SU-DHL-6 (cell line): ENCODE data around the gene ACOT11.

Source experiments
- H2AFZ ChIP-seq: fragments of 200-600 bp; sonication (generic); 2 replicates; pipeline ENCODE4 v1.6.1; 2014; ENCODE audit warnings: low read depth, mild to moderate bottlenecking, moderate library complexity, mixed read lengths, antibody characterized with exemption, low read length; ENCODE audit not compliant: severe bottlenecking
- H3F3A ChIP-seq: fragments of 200-600 bp; shearing (Covaris generic); 2 replicates; pipeline ENCODE4 v1.6.0; 2016; ENCODE audit warnings: antibody characterized with exemption, mild to moderate bottlenecking; ENCODE audit not compliant: insufficient read depth
- H3K27ac ChIP-seq: fragments of 200-600 bp; sonication (generic); 2 replicates; pipeline ENCODE4 v1.5.1; 2016; ENCODE audit warnings: low read depth, mild to moderate bottlenecking, low read length, moderate library complexity, mixed read lengths
- H3K27me3 ChIP-seq: fragments of 200-600 bp; sonication (generic), shearing (Covaris generic); 2 replicates; pipeline ENCODE4 v1.6.0; 2014; ENCODE audit warnings: mild to moderate bottlenecking, low read length
- H3K36me3 ChIP-seq: fragments of 200-600 bp; sonication (generic); 2 replicates; pipeline ENCODE4 v1.6.1; 2014; ENCODE audit warnings: mild to moderate bottlenecking, low read length, mixed read lengths
- H3K4me2 ChIP-seq: fragments of 300-600, 200-600 bp; shearing (Covaris generic), sonication (generic); 2 replicates; pipeline ENCODE4 v1.6.0; 2014; ENCODE audit warnings: low read length, low read depth, mild to moderate bottlenecking; ENCODE audit not compliant: poor library complexity, severe bottlenecking
- H3K4me3 ChIP-seq: fragments of 200-600 bp; sonication (generic); 2 replicates; pipeline ENCODE4 v1.5.1; 2014; ENCODE audit warnings: antibody characterized with exemption, low read length, mild to moderate bottlenecking, mixed read lengths; ENCODE audit not compliant: insufficient read depth, poor library complexity, severe bottlenecking
- H3K79me2 ChIP-seq: fragments of 200-600 bp; sonication (generic); 2 replicates; pipeline ENCODE4 v1.6.1; 2014; ENCODE audit warnings: mild to moderate bottlenecking, low read length, moderate library complexity; ENCODE audit not compliant: insufficient read depth
- H3K9ac ChIP-seq: fragments of 200-600 bp; sonication (generic); 2 replicates; pipeline ENCODE4 v1.7.0; 2014; ENCODE audit warnings: mild to moderate bottlenecking, low read length
- H3K9me2 ChIP-seq: fragments of 200-600 bp; sonication (generic); replicated peaks from 2 replicates; pipeline ENCODE4 v1.6.1; 2014; ENCODE audit warnings: low read length; ENCODE audit not compliant: insufficient read depth
- H3K9me3 ChIP-seq: fragments of 200-600 bp; sonication (generic); 2 replicates; pipeline ENCODE4 v1.6.1; 2014; ENCODE audit warnings: low read length, mixed read lengths; ENCODE audit not compliant: insufficient read depth
- H4K20me1 ChIP-seq: fragments of 200-600 bp; sonication (generic); 2 replicates; pipeline ENCODE4 v1.6.1; 2014; ENCODE audit warnings: low read depth, mild to moderate bottlenecking, antibody characterized with exemption, low read length, moderate library complexity, mixed read lengths
- CTCF ChIP-seq: fragments of 200-600 bp; sonication (generic); IDR thresholded peaks from one replicate; pipeline ENCODE4 v1.5.1; 2017; ENCODE audit warnings: antibody characterized with exemption, mild to moderate bottlenecking, low read length, moderate library complexity; ENCODE audit not compliant: insufficient read depth, poor library complexity, severe bottlenecking
- EZH2phosphoT487 ChIP-seq: fragments of 200-600 bp; sonication (generic), shearing (Covaris generic); conservative IDR thresholded peaks from 2 replicates; pipeline ENCODE4 v1.6.1; 2018; ENCODE audit warnings: mild to moderate bottlenecking, antibody characterized with exemption, low read length, moderate library complexity, mixed read lengths

Gene ACOT11

GRCh38 chr1:54650417-54650816 is 102.4 kb downstream of the ACOT11 start:
- no peak for TF ChIP-seq CTCF
- TF ChIP-seq EZH2phosphoT487, result no peak
- Histone ChIP-seq H4K20me1 (no peaks in the 10 kb centered on the region), H3K9ac (no peak overlapping the region), H3K4me3 (no peak overlapping the region), H3K79me2 (no peaks in the 10 kb centered on the region), H3K27ac (no peak overlapping the region), H3K9me2 (no peaks in the 10 kb centered on the region), H3F3A (no peaks in the 10 kb centered on the region), H3K36me3 (no peaks in the 10 kb centered on the region), H2AFZ (no peak overlapping the region), H3K27me3 (no peaks in the 10 kb centered on the region), H3K9me3 (no peaks in the 10 kb centered on the region), H3K4me2 (no peak overlapping the region)

- Histone ChIP-seq H3K79me2 (no peaks in the 10 kb centered on the region), H3K27me3 (no peaks in the 10 kb centered on the region), H3K9me3 (no peaks in the 10 kb centered on the region), H3F3A (no peaks in the 10 kb centered on the region), H2AFZ (no peak overlapping the region), H3K9ac (no peak overlapping the region), H3K4me3 (no peak overlapping the region), H3K4me2 (no peak overlapping the region), H3K27ac (no peak overlapping the region), H4K20me1 (no peaks in the 10 kb centered on the region), H3K36me3 (no peaks in the 10 kb centered on the region), H3K9me2 (no peaks in the 10 kb centered on the region)
- TF ChIP-seq CTCF (no peak), EZH2phosphoT487 (no peak)
Measured at GRCh38 chr1:54651608-54652007, 103.6 kb downstream of the ACOT11 start.

DNA sequence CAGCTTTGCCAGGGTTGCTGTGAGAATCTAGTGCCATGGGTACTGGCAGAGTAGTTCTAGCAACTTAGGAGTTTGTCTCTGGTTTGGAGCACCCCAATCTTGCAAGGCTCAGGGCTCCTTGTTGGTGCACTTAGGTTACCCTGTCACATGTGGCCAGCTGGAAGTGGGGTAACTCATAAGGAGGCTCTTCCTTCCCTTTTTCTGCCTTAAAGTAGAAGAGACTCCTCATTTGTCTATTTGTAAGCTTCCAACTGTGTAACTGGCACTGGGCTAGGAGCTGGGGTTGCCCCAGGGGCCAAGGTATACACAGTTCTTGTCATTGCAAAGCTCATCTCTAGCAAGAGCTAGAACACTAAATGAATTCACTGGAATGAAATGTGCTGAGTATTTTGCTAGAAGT is 104.1 kb downstream of the ACOT11 start:
- no peaks in the 10 kb centered on the region for H3K79me2 ChIP-seq
- no peaks in the 10 kb centered on the region for H3K9me2 ChIP-seq
- no peak overlapping the region for H3K4me3 ChIP-seq
- no peak overlapping the region for H3K27ac ChIP-seq
- no peak overlapping the region for H2AFZ ChIP-seq
- H3K9ac ChIP-seq, result no peak overlapping the region
- TF ChIP-seq CTCF (no peak), EZH2phosphoT487 (no peak)
- no peaks in the 10 kb centered on the region for H4K20me1 ChIP-seq
- H3K9me3 ChIP-seq, result no peaks in the 10 kb centered on the region
- no peaks in the 10 kb centered on the region for H3K36me3 ChIP-seq
- no peaks in the 10 kb centered on the region for H3K27me3 ChIP-seq
- H3K4me2 ChIP-seq, result no peak overlapping the region
- no peaks in the 10 kb centered on the region for H3F3A ChIP-seq
